ENCODE data around the gene TIAM1.
A peak's percentile ranks its signal among the peaks of the same experiment; 100 is the strongest.

The TIAM1 gene

DNA sequence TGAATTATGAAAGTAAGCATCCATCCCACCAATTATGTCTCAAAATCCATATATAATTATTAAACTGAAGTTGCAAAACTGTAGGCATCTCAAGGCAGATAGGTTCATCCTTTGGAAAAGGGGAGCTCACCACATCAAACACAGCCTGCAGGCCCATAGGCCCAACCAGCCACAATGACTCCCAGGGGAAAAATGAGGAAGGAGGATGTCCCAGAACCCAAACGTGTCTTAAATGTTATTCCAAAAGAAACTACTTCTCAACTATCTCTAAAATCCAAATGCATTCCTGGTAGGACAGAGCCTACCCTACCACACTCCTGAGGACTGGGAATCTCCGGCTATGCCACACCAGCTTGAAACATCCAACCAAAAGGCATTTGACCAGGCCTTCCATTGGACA is 12.8 kb downstream of the TIAM1 start:
- DNase-seq: no peak

DNA sequence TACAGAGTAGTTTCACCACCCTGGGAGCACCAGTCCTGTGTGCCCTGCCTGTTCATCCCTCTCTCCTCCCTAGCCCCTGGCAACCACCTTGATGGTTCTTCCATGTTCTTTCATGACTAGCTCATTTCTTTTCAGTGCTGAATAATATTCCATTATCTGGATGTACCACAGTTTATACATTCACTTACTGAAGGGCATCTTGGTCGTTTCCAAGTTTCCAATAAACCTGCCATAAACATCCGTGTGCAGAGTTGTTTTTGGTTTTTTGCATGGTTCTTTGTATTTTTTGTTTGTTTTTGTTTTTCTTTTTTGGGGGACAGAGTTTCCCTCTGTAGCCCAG is 13.9 kb downstream of the TIAM1 start:
- no peak for DNase-seq

DNA sequence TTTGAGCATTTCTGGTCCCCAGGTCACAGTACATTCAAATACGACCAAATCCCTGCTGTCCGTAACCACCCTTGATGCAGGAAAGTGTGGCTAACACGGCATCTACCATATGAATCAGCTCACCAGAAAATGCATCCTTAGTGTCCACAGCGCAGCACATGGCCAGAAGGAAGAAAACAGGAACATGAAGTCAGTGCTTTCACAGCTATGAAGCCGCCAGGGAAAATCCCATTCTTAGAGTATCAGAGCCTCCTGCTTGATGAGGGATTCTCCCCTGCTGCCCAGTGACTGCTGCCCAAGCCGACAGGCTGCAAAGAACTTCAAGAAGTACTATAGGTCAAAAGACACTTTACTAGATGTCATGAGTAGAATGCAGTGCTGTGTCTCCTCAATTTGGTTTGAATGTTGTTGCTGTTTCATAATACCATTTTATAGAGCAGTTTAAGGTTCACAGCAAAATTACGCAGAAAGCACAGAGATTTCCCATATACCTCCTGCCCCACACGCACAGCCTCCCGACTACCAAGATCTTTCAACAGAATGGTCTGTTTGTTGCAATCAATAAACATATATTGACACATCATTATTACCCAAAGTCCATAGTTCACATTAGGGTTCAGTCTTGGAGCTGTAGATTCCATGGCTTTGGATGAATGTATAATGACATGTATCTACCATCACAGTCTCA is 14.5 kb downstream of the TIAM1 start:
- no peak for DNase-seq

DNA sequence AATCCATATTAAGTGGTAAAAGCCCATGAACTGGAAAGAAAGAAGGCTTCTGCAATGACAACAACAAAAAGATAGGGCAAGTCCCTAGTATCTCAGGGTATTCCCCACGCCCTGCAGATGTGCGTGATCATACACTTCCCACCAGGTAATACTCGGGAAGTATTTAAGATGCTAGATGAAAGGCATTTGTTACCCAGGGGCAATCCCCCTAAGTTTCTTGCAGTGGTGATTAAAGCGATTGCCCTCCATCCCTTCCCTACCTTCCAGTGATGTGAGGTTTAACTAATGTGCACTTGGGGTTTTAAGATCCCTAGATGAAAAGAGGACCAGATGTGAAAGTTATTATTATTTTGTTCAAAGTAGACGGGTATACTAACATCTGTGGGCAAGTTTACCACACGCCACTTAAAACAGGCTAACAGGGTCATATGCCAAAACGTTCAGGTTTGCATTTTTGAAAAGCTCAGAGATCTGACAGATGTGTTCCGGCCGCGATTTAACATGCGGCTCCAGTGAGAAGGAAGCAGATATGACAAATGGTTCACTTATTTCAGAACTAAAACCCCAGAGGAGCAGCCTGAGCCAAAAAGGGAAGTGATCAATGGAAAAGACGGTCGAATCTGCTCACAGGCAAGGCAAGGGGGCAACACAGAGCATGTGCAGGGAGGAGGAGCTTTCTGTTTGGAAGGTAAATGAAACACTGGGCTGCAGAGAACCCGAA is 17.4 kb downstream of the TIAM1 start:
- peak; percentile 45 for DNase-seq

DNA sequence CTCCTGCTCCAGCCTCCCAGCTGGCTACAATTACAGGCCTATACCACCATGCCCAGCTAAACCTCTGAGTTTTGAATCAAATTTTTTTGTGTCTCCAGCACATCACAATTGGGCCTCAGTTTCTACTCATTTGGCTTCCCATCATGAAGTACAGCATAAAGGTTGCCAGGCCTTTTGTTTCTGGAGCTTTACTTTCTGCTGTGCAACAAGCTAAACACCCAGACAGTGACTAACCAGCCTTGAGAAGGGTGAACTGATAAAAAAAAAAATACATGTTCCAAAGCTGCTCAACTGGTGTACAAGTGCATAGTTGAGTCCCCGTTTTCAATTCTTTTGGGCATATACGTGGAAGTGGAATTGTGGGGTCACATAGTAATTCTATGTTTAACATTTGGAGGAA is 25.1 kb downstream of the TIAM1 start:
- no peak for DNase-seq

DNA sequence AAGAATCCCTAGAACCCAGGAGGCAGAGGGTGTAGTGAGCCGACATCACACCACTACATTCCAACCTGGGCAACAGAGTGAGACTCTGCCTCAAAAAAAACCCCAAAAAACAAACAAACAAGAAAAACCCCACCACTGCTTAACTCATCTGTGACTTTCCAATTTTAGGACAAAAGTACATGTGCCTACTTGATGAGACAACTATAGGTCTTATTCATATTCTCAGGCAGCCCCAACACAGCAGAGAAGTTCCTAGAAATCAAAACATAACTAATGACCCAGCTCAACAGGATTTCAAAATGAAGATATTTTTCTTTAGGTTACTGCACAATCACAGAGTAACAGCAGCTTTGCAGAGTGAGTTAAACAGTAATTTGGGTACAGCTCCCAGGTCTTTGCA is 26.4 kb downstream of the TIAM1 start:
- DNase-seq: no peak

DNA sequence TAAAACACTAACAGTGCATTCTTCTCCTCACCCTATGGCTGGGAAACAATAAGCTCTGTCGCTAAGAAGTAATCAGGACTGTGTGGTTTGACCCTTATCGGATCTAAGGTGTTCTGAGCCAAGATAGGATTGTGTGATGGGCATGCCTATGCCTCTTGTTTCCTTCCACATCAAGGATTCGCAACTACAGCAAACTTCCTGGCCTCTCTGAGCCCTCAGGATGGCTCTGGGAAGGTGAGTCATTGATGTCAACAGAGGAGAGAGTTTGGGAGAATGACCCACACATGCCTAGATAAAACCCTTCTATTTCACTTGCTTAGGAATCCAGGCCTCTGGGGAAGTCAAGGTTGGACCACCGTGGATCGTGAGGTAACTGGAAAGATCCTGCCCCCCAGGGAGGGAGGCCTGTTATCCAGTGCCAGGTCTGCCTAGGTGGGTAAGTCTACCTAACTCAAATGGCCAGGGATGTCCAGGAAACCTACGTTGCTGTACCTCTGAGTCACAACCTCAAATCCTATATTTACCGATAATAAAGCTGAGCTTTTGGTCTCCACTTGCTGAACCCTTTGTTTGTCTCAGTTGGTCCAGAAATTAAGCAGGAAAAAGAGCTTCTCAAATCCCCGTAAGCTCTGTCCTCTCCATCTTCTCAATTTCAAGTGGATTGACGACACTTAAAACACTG is 27.4 kb downstream of the TIAM1 start:
- no peak for DNase-seq

DNA sequence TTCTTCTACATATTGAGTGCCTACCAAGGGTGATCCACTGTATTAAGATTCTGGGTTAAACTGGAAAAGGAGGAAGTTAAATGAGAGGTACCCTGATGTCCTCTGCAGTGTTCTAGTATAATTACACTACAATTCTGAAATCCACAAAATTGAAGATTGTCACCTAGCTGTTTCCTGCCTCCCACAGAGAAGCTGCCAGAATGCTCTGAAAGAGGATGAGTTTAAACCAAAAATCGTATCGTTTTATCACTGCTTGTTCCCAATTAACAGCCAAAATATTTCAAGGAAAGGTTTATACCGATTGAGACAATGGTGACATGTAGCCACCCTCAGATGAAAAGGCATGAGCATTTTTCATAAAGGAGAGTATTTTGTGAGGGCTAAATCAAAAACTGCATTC is 28.0 kb downstream of the TIAM1 start:
- no peak for DNase-seq

DNA sequence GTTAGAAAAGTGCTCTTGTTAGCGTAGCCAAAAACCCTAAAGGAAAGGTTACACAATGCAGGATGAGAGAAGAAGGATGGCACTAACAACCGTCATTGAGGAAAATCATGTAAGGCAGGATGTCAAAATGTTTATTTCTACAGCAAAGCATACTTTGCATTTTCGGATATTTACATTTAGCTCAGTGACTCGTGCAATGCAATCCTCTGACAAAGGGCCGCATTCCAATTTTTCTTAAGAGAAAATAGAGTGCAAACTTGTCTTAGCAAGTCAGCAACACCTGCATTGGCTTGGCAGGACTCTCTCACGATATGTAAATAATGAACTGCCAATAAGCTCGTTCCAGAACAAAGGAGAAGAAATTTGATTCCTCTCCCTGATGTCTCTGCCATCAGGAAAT is 33.3 kb downstream of the TIAM1 start:
- DNase-seq: no peak

DNA sequence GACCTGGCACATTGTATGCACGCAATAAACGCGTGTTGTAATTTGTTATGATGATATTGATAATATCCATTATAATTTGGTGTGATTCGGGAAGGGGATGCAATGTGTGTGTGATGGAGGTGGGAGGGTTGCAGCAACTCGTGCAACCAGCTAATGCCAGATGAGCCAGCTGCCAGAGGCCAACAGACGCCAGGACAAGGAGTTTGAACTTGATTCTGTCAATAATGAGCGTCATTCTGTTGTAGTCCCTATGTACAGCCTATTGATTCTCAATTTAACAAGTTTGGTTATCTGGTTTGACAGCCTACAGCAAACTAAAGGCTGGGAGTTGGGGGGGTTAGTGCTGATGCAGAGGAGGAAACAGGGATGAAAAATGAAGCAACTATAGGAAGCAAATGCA is 35.5 kb downstream of the TIAM1 start:
- DNase-seq: no peak

DNA sequence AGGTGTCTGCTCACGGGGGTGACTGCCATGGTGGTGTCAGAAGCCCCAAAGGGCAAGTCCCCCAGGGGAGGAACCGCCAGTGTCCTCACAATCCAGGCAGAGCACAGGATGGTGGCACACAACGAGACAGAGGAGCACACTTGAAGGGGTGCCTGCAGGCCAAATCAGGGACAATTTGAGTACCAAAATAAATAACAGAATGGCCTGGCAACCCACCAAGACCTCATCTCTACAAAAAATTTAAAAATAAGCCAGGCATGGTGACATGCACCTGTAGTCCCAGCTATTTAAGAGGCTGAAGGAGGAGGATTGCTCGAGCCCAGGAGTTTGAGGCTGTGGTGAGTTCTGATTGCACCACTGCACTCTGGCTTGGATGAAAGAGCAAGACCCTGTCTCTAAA is 38.2 kb downstream of the TIAM1 start:
- no peak for DNase-seq

DNA sequence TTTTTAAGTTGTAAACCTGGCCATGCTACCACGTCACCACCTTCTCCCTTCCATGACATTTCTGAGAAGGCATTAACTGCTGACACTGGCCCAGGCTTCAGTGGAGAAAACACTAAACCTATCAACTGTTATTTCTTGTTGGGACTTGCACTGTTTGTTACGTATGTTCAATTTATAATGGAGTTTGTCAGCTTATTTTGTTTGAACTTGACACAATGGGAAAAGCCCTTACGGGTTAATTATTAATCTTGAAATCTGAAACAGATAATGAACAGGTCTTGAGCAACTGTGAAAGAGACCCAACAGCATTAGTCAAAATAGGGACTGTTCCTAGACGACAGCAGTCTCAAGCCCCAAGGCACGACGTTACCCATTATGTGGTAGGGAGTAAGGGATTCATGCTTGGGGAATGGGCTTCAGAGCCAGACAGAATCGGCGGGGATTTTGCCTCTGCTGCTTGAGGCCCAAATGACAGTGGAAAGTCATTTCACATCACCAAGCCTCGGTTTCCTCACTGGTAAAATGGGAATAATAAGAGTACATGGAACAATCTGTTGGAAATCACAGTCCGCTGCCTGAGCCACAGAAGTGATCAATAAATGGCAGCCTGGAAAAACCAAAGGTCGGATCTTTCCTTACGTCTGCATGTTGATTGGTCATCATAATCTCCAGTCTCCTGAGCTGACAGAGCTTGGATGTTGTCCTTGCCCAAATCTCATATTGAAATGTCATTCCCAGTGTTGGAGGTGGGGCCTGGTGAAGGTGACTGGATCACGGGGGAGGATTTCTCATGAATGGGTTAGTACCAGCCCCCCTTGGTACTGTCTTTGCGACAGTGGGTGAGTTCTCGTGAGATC is 44.5 kb downstream of the TIAM1 start:
- DNase-seq: no peak

DNA sequence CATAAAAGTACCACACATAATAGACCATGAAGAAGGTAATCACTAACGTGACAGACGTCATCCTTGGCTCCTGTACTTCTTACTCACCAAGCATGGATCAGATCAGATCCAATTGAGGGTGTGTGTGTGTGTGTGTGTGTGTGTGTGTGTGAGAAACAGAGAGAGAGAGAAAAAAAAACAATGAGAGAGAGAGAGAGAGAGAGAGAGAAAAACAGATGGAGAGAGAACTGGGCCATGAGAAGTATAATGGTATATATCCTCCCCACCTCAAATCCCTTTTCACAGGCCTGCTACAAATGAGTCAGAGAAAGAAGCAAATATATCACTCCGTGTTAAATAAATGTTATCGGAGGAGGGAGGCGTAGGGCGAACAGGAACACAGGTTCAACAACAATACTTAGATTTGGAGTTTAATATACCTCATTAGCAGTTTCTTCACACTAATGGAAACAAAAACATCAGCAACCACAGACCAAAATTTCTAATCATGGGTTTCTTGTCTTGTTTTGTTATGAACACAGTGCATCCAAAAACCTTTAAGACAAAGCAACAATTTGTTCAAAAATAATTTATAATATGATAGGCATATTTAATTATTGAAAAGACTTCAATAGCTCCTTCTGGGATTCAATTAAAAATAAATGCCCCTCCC is 45.3 kb downstream of the TIAM1 start:
- no peak for DNase-seq

DNA sequence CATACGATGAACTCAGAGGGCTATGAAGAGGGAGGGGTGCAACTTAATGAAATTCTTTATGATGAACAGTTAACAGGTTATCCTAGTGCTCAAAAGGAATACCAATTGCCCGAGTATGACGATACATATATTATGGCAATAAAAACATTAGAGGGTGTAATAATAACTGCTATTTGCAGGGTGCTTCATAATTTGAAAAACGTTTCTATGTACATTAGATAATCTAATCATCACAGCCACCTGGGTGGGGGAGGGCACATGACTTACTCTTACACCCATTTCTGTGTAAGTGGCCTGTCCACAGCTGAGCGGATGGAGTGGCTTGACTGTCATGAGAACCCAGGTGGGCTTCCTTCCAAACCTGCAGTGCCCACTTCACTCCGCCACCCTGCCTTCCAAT is 46.3 kb downstream of the TIAM1 start:
- DNase-seq: no peak

DNA sequence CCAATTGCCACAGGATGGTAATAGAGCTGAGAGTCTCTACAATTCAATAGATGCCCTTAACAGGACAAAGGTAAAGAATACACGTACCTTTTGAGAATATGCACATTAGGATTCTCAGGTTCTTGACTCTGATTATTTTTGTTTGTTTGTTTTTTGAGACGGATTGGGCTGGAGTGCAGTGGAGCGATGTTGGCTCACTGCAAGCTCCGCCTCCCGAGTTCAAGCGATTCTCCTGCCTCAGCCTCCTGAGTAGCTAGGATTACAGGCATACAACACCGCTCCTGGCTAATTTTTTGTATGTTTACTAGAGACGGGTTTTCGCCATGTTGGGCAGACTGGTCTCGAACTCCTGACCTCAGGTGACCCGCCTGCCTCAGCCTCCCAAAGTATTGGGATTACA is 48.4 kb downstream of the TIAM1 start:
- no peak for DNase-seq

DNA sequence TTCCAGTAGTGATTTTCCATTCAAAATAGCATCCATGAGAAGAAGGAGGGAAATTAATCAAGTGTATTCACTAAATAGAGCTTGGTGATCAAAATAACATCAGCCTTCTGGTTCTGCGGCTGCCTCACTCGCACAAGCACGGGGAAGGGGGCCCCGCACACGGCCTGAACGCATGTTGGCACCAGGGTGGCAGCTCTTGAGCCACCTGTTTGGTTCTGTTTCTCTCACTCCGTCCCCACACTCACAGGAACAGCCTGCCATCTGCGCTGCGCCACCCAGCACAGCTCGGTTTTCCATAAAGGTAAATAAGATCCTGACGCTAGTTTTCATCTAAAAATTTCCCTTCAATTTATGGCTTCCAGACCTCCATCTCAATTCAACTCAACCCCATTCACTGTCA is 49.4 kb downstream of the TIAM1 start:
- DNase-seq: no peak

DNA sequence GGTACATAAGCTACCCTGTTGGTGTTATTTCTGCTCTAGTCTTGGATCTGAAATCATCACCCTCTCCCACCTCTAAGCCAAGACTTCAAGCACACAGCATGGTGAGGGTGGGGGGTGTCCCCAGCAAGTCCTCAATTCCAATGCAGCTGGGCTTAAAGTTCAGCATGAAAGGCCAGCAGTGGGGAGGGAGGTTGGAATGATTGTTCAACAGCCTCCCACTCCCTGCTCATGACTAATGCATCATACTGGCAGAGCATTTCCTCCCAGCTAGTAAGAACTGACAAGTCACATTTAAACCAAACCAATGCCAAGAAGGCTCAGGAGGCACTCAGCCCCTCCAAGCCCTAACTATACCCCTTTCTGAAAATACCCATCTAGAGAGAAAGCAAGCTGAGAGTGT is 50.1 kb downstream of the TIAM1 start:
- DNase-seq: no peak

DNA sequence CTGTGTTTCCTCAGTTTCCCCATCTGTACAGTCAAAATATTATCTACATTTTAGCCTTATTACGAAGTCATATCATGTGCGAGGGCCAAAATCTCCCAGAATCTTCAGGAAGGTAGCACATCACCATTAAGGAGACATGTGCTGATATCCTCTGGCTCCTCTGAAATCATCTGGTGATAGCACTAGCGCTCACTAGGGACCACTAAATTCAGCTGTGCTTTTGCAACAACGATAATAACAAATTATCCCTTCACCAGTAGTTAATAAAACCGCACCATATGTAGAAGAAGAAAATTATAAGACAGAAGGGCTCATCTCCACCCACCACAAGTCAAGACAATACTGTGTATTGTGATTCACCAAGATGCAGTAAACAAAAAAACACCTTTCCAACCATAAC is 53.3 kb downstream of the TIAM1 start:
- no peak for DNase-seq

DNA sequence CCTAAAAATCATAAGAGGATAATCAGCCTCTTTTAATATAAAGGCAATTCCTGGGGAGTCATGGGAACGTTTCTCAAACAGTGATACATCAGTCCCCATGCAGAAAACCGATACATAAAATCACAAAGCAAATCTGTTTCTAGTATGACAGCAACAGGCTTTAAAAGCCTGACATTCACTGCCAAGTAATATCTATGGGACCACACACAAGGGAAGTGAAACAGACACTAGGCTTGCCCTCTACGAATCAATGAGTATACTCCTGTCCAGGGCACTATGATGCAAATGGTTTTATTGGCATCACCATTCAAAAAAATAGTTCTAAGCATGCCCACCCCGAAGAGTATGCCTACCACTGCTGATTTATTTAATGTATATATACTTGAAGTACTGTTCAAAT is 54.4 kb downstream of the TIAM1 start:
- no peak for DNase-seq

DNA sequence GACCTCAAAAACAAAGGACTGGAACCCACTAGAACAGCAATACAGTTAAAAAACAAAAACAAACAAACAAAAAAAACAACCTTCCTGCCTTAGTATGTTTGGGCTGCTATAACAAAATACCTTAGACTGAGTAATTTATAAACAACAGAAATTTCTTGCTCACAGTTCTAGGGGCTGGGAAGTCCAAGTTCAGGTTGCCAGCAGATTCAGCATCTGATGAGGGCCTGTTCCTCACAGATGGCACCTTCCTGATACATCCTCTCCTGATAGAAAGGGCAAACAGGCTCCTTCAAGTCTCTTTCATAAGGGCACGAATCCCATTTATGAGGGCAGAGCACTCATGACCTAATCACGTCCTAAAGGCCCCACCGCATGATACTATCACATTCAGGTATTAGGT is 55.9 kb downstream of the TIAM1 start:
- DNase-seq: no peak

DNA sequence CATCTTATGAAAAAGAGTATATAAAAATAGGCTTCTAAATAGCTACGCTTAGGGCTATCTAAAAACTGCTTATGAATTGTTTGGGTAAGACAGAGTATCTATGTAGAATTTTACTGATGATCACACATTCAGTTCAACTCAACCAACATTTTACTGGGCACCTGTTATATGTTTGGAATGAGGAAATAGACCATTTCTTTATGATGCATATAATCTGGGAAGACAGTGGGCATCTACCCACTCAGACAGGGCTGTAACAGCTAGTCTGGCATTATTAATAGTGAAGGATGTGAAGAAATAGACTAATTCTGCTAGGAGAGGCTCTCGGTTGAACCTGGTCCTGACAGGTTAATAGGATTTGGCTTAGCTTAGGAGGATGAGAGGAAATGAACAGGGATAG is 56.9 kb downstream of the TIAM1 start:
- no peak for DNase-seq

DNA sequence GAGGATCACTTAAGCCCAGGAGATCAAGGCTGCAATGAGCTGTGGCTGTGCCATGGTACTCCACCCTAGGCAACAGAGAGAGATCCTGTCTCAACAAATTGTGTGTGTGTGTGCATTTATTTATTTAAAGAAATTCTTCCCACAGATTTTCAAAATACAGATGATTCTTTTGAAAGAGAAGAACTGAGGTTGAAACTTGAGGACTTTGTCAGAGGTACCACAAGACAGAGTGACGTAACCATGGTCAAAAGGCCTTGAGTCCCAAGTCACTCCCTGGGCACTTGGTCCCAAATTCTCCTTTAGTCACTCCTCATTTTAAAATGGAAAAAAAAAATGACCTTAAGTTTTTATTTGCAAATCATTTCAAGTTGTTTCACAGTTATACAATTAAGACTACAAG is 57.4 kb downstream of the TIAM1 start:
- no peak for DNase-seq

DNA sequence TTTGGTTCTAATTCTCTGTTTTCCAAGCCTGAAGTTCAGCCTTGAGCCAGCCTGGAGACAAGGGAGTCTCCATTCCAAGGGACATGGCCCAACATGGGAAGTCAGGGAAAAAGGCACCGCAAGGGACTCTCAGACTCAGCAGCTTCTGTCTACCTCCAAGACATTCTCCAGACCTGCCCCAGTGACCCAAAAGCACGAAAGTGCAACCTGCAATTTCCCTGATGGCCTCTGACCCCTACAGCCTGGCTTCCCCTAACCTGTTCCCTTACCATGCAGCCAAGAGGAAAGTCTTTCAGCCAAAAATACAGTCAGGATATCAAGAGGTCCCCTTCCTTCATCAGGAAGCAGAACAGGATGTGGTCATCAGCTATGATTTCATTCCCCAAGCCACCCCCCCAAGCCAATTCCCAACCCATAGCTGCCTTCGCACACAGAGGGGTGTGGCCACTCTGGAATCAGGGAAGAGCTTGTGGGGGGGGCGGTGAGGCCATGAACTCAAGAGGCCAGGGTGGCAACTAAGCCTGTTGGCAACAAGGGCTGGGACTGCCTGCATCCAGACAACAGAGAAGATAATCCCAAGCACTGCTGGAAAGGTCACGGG is 59.2 kb downstream of the TIAM1 start:
- DNase-seq: no peak

All from retina (tissue), 1 donor.